ENCODE data around the gene GALNT13. TPM values are rescaled to one million over a fixed set of nuclear protein-coding genes. Genes with fewer than 3 reads are reported as not detected.
A peak's percentile ranks its signal among the peaks of the same experiment; 100 is the strongest.

The GALNT13 gene
- total RNA-seq, 1 donor from 2014 or later: 2.0 TPM

GRCh38 chr2:154125891-154126290 is 254.2 kb downstream of the GALNT13 start:
- Mint-ChIP-seq H3K9me3 (ENCODE audit: unreplicated experiment) (no peaks in the 10 kb centered on the region), H3K27ac (ENCODE audit: unreplicated experiment) (peak overlapping the region; percentile 51), H3K36me3 (ENCODE audit: low read depth, unreplicated experiment) (no peaks in the 10 kb centered on the region), H3K4me3 (ENCODE audit: unreplicated experiment) (no peak overlapping the region), H3K4me1 (ENCODE audit: low read depth, unreplicated experiment) (no peaks in the 10 kb centered on the region), H3K27me3 (ENCODE audit: low read depth, unreplicated experiment) (no peaks in the 10 kb centered on the region)
- TF ChIP-seq EZH2 (IDR thresholded peaks at IDR 0.05; ENCODE audit: insufficient read depth, low read length): no peak
- TF ChIP-seq CTCF (IDR thresholded peaks at IDR 0.05; ENCODE audit: insufficient read depth, low read depth, low read length): no peak
- Histone ChIP-seq H3K4me2 (ENCODE audit: low read length) (no peak overlapping the region), H3K79me2 (ENCODE audit: insufficient read depth, low read length) (no peaks in the 10 kb centered on the region), H2AFZ (ENCODE audit: low read depth, low read length) (no peak overlapping the region), H3K4me1 (ENCODE audit: insufficient read depth, low read length) (no peaks in the 10 kb centered on the region), H3K27ac (ENCODE audit: low read depth, low read length) (no peak overlapping the region), H3K36me3 (ENCODE audit: insufficient read depth, low read length) (no peaks in the 10 kb centered on the region), H3K9ac (ENCODE audit: low read length) (no peak overlapping the region), H4K20me1 (ENCODE audit: insufficient read depth, low read length) (no peaks in the 10 kb centered on the region), H3K9me3 (ENCODE audit: insufficient read depth, low read depth, low read length) (no peaks in the 10 kb centered on the region), H3K4me3 (ENCODE audit: insufficient read depth, low read depth, low read length) (no peak overlapping the region), H3K27me3 (ENCODE audit: insufficient read depth, low read length) (no peaks in the 10 kb centered on the region)
- DNase-seq (ENCODE audit: low read depth) (no peak), FAIRE-seq (no peak)

DNA sequence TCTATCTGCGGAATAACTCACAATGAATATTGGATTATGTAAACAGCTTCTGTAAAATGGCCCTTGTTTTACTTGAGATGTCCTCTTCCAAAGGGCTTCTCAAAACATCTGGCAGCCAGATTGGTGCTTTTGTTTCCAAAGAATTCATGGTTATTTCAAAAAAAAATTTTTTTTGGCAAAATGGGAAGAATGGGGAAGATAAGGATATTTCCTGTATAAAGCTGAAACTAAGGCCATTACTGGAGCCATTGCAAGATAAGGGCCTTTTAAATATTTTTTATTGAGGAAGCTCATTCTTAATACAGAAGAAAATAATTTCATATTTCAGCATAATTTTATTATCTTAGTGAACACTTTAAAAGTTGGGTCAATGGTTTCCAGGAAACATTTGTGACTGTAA is 259.1 kb downstream of the GALNT13 start:
- Mint-ChIP-seq H3K27ac (ENCODE audit: unreplicated experiment) (no peak overlapping the region), H3K36me3 (ENCODE audit: low read depth, unreplicated experiment) (no peaks in the 10 kb centered on the region), H3K27me3 (ENCODE audit: low read depth, unreplicated experiment) (no peaks in the 10 kb centered on the region), H3K4me1 (ENCODE audit: low read depth, unreplicated experiment) (no peaks in the 10 kb centered on the region), H3K4me3 (ENCODE audit: unreplicated experiment) (no peak overlapping the region), H3K9me3 (ENCODE audit: unreplicated experiment) (no peaks in the 10 kb centered on the region)
- Histone ChIP-seq H3K4me1 (ENCODE audit: insufficient read depth, low read length) (no peaks in the 10 kb centered on the region), H3K9ac (ENCODE audit: low read length) (no peak overlapping the region), H3K4me2 (ENCODE audit: low read length) (no peak overlapping the region), H3K36me3 (ENCODE audit: insufficient read depth, low read length) (no peaks in the 10 kb centered on the region), H2AFZ (ENCODE audit: low read depth, low read length) (no peak overlapping the region), H4K20me1 (ENCODE audit: insufficient read depth, low read length) (no peaks in the 10 kb centered on the region), H3K4me3 (ENCODE audit: insufficient read depth, low read depth, low read length) (no peak overlapping the region), H3K9me3 (ENCODE audit: insufficient read depth, low read depth, low read length) (no peaks in the 10 kb centered on the region), H3K27ac (ENCODE audit: low read depth, low read length) (no peak overlapping the region), H3K79me2 (ENCODE audit: insufficient read depth, low read length) (no peaks in the 10 kb centered on the region), H3K27me3 (ENCODE audit: insufficient read depth, low read length) (no peaks in the 10 kb centered on the region)
- no peak for DNase-seq (ENCODE audit: low read depth)
- TF ChIP-seq CTCF (IDR thresholded peaks at IDR 0.05; ENCODE audit: insufficient read depth, low read depth, low read length) (no peak), EZH2 (IDR thresholded peaks at IDR 0.05; ENCODE audit: insufficient read depth, low read length) (no peak)
- no peak for FAIRE-seq

DNA sequence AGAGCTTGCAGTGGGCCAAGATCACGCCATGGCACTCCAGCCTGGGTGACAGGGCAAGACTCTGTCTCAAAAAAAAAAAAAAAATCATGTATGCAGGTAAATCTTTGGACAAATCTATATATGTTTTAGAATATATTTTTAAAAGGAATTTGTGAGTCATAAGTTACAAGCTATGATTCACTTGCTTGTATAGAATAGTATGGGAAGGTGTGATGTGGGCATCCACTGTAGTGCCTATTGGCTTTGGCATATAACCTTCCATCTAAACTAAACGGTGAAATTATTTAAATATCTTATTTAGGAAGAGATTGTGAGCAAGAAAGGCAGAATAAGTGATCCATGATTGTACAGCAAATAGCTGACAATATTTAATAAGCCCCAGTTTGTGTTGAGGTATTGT is 261.1 kb downstream of the GALNT13 start:
- Mint-ChIP-seq H3K4me1 (ENCODE audit: low read depth, unreplicated experiment) (no peaks in the 10 kb centered on the region), H3K9me3 (ENCODE audit: unreplicated experiment) (no peaks in the 10 kb centered on the region), H3K36me3 (ENCODE audit: low read depth, unreplicated experiment) (no peaks in the 10 kb centered on the region), H3K27me3 (ENCODE audit: low read depth, unreplicated experiment) (no peaks in the 10 kb centered on the region), H3K27ac (ENCODE audit: unreplicated experiment) (no peak overlapping the region), H3K4me3 (ENCODE audit: unreplicated experiment) (no peak overlapping the region)
- Histone ChIP-seq H3K79me2 (ENCODE audit: insufficient read depth, low read length) (no peaks in the 10 kb centered on the region), H3K4me3 (ENCODE audit: insufficient read depth, low read depth, low read length) (no peak overlapping the region), H3K4me2 (ENCODE audit: low read length) (no peak overlapping the region), H4K20me1 (ENCODE audit: insufficient read depth, low read length) (no peaks in the 10 kb centered on the region), H2AFZ (ENCODE audit: low read depth, low read length) (no peak overlapping the region), H3K36me3 (ENCODE audit: insufficient read depth, low read length) (no peaks in the 10 kb centered on the region), H3K9ac (ENCODE audit: low read length) (no peak overlapping the region), H3K4me1 (ENCODE audit: insufficient read depth, low read length) (no peaks in the 10 kb centered on the region), H3K27ac (ENCODE audit: low read depth, low read length) (no peak overlapping the region), H3K27me3 (ENCODE audit: insufficient read depth, low read length) (no peaks in the 10 kb centered on the region), H3K9me3 (ENCODE audit: insufficient read depth, low read depth, low read length) (no peaks in the 10 kb centered on the region)
- no peak for DNase-seq (ENCODE audit: low read depth)
- no peak for FAIRE-seq
- TF ChIP-seq EZH2 (IDR thresholded peaks at IDR 0.05; ENCODE audit: insufficient read depth, low read length) (no peak), CTCF (IDR thresholded peaks at IDR 0.05; ENCODE audit: insufficient read depth, low read depth, low read length) (no peak)
